Measurements from ENCODE around the gene PUS1. TPM values are rescaled to one million over a fixed set of nuclear protein-coding genes. Genes with fewer than 3 reads are reported as not detected.

Gene PUS1
- total RNA-seq, 2 experiments from 2014 or later = 43.5 to 78.3 TPM

- ChIA-PET POLR2A (interaction anchor here (0.5 kb wide), 1 partner anchor 94 kb away, joined by 6 read pairs; no protein-coding TSS in a partner anchor), CTCF (ENCODE audit: unreplicated experiment) (no interaction called here)
- Histone ChIP-seq H3K27ac (ENCODE audit: low read depth, low read length, poor library complexity, severe bottlenecking) (no peak overlapping the region), H3K4me2 (ENCODE audit: low read length) (no peak overlapping the region), H3K4me1 (ENCODE audit: insufficient read depth, low read length, poor library complexity, severe bottlenecking) (no peaks in the 10 kb centered on the region), H2AFZ (ENCODE audit: low read length) (no peak overlapping the region), H3K36me3 (ENCODE audit: insufficient read depth, low read length) (no peaks in the 10 kb centered on the region), H3K4me3 (ENCODE audit: low read depth, low read length, poor library complexity, severe bottlenecking) (no peak overlapping the region), H3K79me2 (ENCODE audit: insufficient read depth, low read depth, low read length) (no peaks in the 10 kb centered on the region), H3K9me2 (ENCODE audit: insufficient read depth, low read length) (no peaks in the 10 kb centered on the region), H3K9me3 (ENCODE audit: low read length) (no peaks in the 10 kb centered on the region), H4K20me1 (ENCODE audit: insufficient read depth, low read length) (no peaks in the 10 kb centered on the region)
- BruUV-seq (replicated peaks) = no TSS peak
- intact Hi-C loops (cut with micrococcal nuclease; ENCODE audit: unreplicated experiment) = no loop called here
- TF ChIP-seq EZH2phosphoT487 (IDR thresholded peaks at IDR 0.05; ENCODE audit: borderline replicate concordance, low read depth, low read length) (no peak), CTCF (conservative IDR thresholded peaks at IDR 0.05; ENCODE audit: low read length) (no peak)
- DNase-seq (ENCODE audit: low spot score) = no peak
Measured at GRCh38 chr12:131903270-131904255, 25.5 kb upstream of the PUS1 start.

GRCh38 chr12:131904346-131904745, 24.7 kb upstream of the PUS1 start:
- TF ChIP-seq EZH2phosphoT487 (IDR thresholded peaks at IDR 0.05; ENCODE audit: borderline replicate concordance, low read depth, low read length) (no peak), CTCF (conservative IDR thresholded peaks at IDR 0.05; ENCODE audit: low read length) (no peak)

More at GRCh38 chr12:131904346-131904745, 24.7 kb upstream of the PUS1 start:
- Histone ChIP-seq H3K4me3 (ENCODE audit: low read depth, low read length, poor library complexity, severe bottlenecking) (no peak overlapping the region), H2AFZ (ENCODE audit: low read length) (no peak overlapping the region), H3K4me2 (ENCODE audit: low read length) (no peak overlapping the region), H3K4me1 (ENCODE audit: insufficient read depth, low read length, poor library complexity, severe bottlenecking) (no peaks in the 10 kb centered on the region), H3K36me3 (ENCODE audit: insufficient read depth, low read length) (no peaks in the 10 kb centered on the region), H3K79me2 (ENCODE audit: insufficient read depth, low read depth, low read length) (no peaks in the 10 kb centered on the region), H3K27ac (ENCODE audit: low read depth, low read length, poor library complexity, severe bottlenecking) (no peak overlapping the region), H4K20me1 (ENCODE audit: insufficient read depth, low read length) (no peaks in the 10 kb centered on the region), H3K9me3 (ENCODE audit: low read length) (no peaks in the 10 kb centered on the region), H3K9me2 (ENCODE audit: insufficient read depth, low read length) (no peaks in the 10 kb centered on the region)
- DNase-seq (ENCODE audit: low spot score) = no peak
- CTCF ChIA-PET (ENCODE audit: unreplicated experiment) = no interaction called here
- POLR2A ChIA-PET = no interaction called here
- intact Hi-C loops (cut with micrococcal nuclease; ENCODE audit: unreplicated experiment) = no loop called here
- BruUV-seq (replicated peaks) = no TSS peak
